ENCODE measurements around the gene WNT4.

Gene WNT4

DNA sequence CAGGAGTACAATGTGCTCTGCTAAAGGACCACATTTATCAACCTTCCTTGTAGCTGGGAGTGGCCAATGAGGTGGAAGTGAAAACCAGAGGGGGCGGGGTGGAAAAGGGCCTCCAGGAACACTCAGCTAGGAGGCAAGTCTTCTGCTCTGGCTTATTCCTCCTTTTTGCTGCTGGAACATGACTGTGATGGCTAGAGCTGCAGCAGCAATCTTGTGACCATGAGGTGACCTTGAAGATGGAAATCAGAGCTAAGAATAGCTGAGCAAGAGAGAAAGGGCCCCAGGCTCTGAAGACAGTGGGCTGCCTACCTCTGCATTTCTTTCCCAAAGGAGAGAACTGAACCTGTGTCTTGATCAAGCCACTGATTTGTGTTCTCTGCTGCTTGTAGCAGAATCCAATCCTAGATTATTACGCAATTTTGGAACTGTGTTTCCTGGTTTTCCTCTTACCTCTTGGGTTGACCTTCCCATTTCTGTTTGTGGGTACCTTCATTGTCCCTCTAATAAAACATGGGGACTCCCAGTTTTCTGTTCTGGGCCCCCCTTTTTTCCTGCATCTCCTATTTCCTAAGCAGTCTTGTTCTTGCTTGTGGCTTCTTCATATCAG is 36.4 kb upstream of the WNT4 start:
- H3K9me3 ChIP-seq (ENCODE audit: control insufficient read depth in 2 of 2, low read length in 2 of 2): no peaks in the 10 kb centered on the region
- H3K36me3 ChIP-seq (ENCODE audit: control insufficient read depth in 2 of 2, insufficient read depth in 2 of 2, low read length in 2 of 2): no peaks in the 10 kb centered on the region
- no peak overlapping the region for H3K27ac ChIP-seq (ENCODE audit: low read depth in 2 of 2, low read length in 2 of 2)
- peaks cover 0 to 5% of the 10 kb centered on the region in 2 donors for H3K27me3 ChIP-seq (ENCODE audit: control insufficient read depth in 2 of 2, insufficient read depth in 2 of 2, low read length in 2 of 2)
- H3K4me3 ChIP-seq (ENCODE audit: low read length in 2 of 2): no peak overlapping the region
- H3K9ac ChIP-seq (ENCODE audit: low read depth in 1 of 2, low read length in 2 of 2): no peak overlapping the region
- H3K4me1 ChIP-seq (ENCODE audit: control insufficient read depth in 2 of 2, insufficient read depth in 2 of 2, low read length in 2 of 2): no peaks in the 10 kb centered on the region

DNA sequence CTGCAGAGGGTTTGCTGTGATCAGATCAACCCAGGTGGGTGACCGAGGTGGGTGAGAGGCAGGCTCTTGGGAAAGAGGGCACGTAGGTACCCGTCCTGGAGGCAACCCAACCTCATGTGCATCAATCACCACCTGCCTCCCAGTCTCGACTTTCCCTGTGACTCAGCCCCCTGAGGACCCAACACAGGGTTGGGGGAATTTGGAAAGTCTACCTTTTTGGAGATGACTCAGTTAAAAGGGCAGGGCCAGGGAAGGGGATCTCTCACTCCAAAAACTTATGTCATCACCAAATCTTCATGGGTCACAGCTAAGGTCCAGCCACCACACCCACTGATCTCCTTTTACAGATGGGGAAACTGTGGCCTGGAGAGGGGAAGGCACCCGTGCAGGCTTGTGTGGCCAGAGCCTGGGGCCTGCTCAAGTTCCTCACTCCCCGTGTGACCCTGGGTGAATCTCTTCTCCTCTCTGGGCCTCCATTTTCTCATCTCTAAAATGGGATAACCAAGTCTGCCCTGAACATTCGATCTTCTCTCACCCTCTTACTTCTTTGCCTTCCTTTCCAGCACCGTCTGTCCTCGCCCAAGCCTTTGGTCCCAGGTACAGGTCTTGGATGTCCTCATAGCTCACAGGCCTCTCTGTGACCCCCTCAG is 34.6 kb upstream of the WNT4 start:
- no peaks in the 10 kb centered on the region for H3K4me1 ChIP-seq (ENCODE audit: control insufficient read depth in 2 of 2, insufficient read depth in 2 of 2, low read length in 2 of 2)
- H3K9me3 ChIP-seq (ENCODE audit: control insufficient read depth in 2 of 2, low read length in 2 of 2): no peaks in the 10 kb centered on the region
- H3K27me3 ChIP-seq (ENCODE audit: control insufficient read depth in 2 of 2, insufficient read depth in 2 of 2, low read length in 2 of 2): peaks cover 0 to under 1% of the 10 kb centered on the region in 2 donors
- no peaks in the 10 kb centered on the region for H3K36me3 ChIP-seq (ENCODE audit: control insufficient read depth in 2 of 2, insufficient read depth in 2 of 2, low read length in 2 of 2)
- H3K9ac ChIP-seq (ENCODE audit: low read depth in 1 of 2, low read length in 2 of 2): no peak overlapping the region
- no peak overlapping the region for H3K27ac ChIP-seq (ENCODE audit: low read depth in 2 of 2, low read length in 2 of 2)
- H3K4me3 ChIP-seq (ENCODE audit: low read length in 2 of 2): no peak overlapping the region

DNA sequence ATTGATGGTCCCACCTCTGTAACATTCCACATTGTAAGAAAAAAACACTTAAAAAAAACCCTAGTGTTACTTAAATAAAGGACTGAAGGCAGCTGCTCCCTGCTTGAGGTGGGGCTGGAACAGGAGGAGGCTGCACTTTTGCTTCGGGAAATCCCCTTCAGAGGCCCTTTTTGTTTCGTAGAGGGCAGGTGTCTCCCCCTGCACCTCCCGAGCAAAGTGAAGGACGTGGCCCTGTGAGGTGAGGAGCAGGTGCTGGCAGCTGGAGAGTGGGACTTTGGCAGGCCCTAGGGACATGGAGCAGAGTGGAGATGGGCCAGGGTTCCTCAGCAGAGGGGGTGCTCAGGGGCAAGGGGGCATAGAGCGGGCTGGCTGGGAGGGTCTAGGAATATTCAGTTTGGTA is 33.4 kb upstream of the WNT4 start:
- H3K9ac ChIP-seq (ENCODE audit: low read depth in 1 of 2, low read length in 2 of 2): no peak overlapping the region
- H3K36me3 ChIP-seq (ENCODE audit: control insufficient read depth in 2 of 2, insufficient read depth in 2 of 2, low read length in 2 of 2): no peaks in the 10 kb centered on the region
- H3K27ac ChIP-seq (ENCODE audit: low read depth in 2 of 2, low read length in 2 of 2): no peak overlapping the region
- H3K9me3 ChIP-seq (ENCODE audit: control insufficient read depth in 2 of 2, low read length in 2 of 2): no peaks in the 10 kb centered on the region
- no peak overlapping the region for H3K4me3 ChIP-seq (ENCODE audit: low read length in 2 of 2)
- no peaks in the 10 kb centered on the region for H3K4me1 ChIP-seq (ENCODE audit: control insufficient read depth in 2 of 2, insufficient read depth in 2 of 2, low read length in 2 of 2)
- H3K27me3 ChIP-seq (ENCODE audit: control insufficient read depth in 2 of 2, insufficient read depth in 2 of 2, low read length in 2 of 2): no peaks in the 10 kb centered on the region

DNA sequence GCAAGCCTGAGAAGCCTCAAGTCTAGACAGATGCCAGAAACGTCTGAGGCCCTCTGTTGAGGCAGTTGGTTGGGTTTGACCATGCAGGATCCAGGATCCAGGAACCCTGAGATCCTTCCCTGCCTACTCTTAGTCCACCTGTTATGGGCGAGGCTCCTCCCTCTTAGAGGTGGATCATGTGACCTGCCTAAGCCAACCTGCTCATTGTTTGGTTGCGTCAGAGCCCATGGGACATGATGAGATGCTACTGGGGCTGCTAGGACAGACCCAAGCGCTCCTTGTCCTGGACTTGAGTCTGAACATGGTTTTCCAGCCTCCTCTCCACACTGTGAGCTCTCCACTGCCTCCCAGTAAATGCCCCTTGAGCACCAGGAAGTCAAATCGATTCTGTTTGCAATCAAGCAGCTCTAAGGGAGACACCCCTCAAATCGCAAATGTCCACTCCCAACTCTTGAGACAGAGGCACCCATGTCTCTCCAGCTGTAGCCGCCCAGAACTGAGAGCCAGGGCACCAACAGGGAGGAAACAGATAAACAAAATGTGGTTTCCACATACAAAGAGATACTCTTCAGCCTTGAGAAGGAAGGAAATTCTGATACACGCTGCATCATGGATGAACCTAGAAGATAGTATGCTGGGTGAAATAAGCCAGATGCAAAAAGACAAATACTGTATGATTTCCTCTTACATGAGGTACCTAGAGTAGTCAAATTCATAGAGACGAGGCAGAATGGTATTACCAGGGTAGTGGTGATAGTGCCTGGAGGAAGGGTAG is 31.7 kb upstream of the WNT4 start:
- no peak overlapping the region for H3K9ac ChIP-seq (ENCODE audit: low read depth in 1 of 2, low read length in 2 of 2)
- H3K36me3 ChIP-seq (ENCODE audit: control insufficient read depth in 2 of 2, insufficient read depth in 2 of 2, low read length in 2 of 2): no peaks in the 10 kb centered on the region
- H3K4me1 ChIP-seq (ENCODE audit: control insufficient read depth in 2 of 2, insufficient read depth in 2 of 2, low read length in 2 of 2): no peaks in the 10 kb centered on the region
- no peak overlapping the region for H3K27ac ChIP-seq (ENCODE audit: low read depth in 2 of 2, low read length in 2 of 2)
- H3K4me3 ChIP-seq (ENCODE audit: low read length in 2 of 2): no peak overlapping the region
- no peaks in the 10 kb centered on the region for H3K27me3 ChIP-seq (ENCODE audit: control insufficient read depth in 2 of 2, insufficient read depth in 2 of 2, low read length in 2 of 2)
- no peaks in the 10 kb centered on the region for H3K9me3 ChIP-seq (ENCODE audit: control insufficient read depth in 2 of 2, low read length in 2 of 2)

DNA sequence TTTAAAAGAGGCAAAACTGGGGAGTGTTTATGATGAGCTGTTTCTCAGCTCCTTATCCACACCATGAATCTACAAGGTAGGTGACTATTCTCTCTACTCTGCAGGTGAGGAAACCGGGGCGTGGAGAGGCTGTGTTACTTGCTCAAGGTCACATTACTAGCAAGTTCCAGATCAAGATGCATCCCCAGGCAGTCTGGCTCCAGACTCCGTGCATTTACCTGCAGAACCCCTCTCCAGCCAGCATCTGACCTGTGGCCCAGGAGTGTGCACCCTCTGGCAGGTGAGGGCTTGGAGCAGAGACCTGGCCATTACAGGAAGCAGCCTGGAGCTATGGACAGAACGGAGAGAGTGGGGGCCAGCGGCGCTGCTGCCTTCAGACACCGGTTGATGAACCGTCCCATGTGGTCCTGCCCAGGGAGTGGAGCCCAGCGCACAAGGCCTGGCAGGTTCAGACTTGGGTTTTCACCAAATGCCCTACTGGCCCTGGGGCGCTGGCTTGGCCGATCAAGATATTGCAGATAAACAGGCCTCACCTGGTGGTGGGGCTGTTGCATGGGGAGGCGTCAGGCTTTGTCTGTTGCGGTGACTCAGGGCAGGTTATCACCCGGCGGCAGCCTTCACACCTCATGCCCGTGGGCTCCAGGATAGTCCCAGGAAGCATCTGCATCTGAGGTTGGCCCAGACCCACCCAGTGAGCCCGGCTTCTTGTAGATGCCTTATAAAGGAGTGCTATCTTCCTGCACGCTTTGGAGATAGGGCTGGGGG is 29.2 kb upstream of the WNT4 start:
- H3K4me1 ChIP-seq (ENCODE audit: control insufficient read depth in 2 of 2, insufficient read depth in 2 of 2, low read length in 2 of 2): no peaks in the 10 kb centered on the region
- H3K9ac ChIP-seq (ENCODE audit: low read depth in 1 of 2, low read length in 2 of 2): no peak overlapping the region
- no peaks in the 10 kb centered on the region for H3K9me3 ChIP-seq (ENCODE audit: control insufficient read depth in 2 of 2, low read length in 2 of 2)
- no peaks in the 10 kb centered on the region for H3K27me3 ChIP-seq (ENCODE audit: control insufficient read depth in 2 of 2, insufficient read depth in 2 of 2, low read length in 2 of 2)
- H3K4me3 ChIP-seq (ENCODE audit: low read length in 2 of 2): no peak overlapping the region
- H3K36me3 ChIP-seq (ENCODE audit: control insufficient read depth in 2 of 2, insufficient read depth in 2 of 2, low read length in 2 of 2): no peaks in the 10 kb centered on the region
- H3K27ac ChIP-seq (ENCODE audit: low read depth in 2 of 2, low read length in 2 of 2): no peak overlapping the region

DNA sequence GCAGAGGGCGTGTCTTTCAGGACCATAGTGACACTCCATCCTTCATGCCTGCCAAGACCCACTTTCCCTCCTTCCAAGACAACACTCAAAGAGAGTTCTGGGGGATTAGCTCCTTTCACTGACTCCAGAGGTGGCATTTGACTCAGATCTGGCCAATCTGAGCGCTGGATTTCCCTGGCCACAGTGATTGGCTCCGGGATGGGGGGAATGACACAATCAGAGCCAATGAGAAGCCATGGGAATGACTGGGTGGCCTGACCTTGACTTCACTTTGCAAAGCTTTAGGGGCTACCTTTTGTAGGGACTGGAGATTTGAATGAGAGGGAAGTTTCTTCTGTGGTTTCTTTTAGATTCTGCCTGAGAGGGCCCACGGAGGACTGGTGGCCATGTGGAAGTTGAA is 26.9 kb upstream of the WNT4 start:
- no peak overlapping the region for H3K4me3 ChIP-seq (ENCODE audit: low read length in 2 of 2)
- no peaks in the 10 kb centered on the region for H3K27me3 ChIP-seq (ENCODE audit: control insufficient read depth in 2 of 2, insufficient read depth in 2 of 2, low read length in 2 of 2)
- no peaks in the 10 kb centered on the region for H3K36me3 ChIP-seq (ENCODE audit: control insufficient read depth in 2 of 2, insufficient read depth in 2 of 2, low read length in 2 of 2)
- H3K9ac ChIP-seq (ENCODE audit: low read depth in 1 of 2, low read length in 2 of 2): no peak overlapping the region
- no peak overlapping the region for H3K27ac ChIP-seq (ENCODE audit: low read depth in 2 of 2, low read length in 2 of 2)
- H3K9me3 ChIP-seq (ENCODE audit: control insufficient read depth in 2 of 2, low read length in 2 of 2): no peaks in the 10 kb centered on the region
- no peaks in the 10 kb centered on the region for H3K4me1 ChIP-seq (ENCODE audit: control insufficient read depth in 2 of 2, insufficient read depth in 2 of 2, low read length in 2 of 2)

DNA sequence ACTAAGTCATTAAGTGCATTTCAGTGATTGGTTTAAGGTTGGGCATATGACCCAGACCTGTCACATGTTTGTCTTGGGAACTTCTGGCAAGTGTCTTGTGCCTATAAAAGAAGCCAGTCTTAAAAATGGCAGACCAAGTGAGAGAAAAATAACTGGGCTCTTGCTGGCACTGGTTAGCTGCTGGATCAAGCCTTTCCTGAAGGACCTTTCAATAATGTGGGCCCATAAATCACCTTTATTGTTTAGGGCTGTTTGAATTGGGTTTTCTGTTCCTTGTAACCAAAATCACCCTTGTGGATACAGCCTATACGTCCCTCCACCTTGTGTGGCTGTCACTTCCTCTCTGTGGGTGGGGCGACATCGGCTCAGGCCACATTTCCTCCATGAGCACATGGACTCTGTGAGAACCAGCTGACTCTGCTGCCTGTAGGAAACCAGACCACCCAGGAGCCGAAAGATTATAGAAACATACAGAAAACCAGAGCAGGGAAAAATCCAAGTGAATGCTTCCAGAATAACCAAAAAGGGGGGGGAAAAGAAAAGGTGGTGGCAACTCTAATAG is 25.6 kb upstream of the WNT4 start:
- H3K27ac ChIP-seq (ENCODE audit: low read depth in 2 of 2, low read length in 2 of 2): no peak overlapping the region
- no peaks in the 10 kb centered on the region for H3K36me3 ChIP-seq (ENCODE audit: control insufficient read depth in 2 of 2, insufficient read depth in 2 of 2, low read length in 2 of 2)
- H3K9me3 ChIP-seq (ENCODE audit: control insufficient read depth in 2 of 2, low read length in 2 of 2): no peaks in the 10 kb centered on the region
- no peaks in the 10 kb centered on the region for H3K27me3 ChIP-seq (ENCODE audit: control insufficient read depth in 2 of 2, insufficient read depth in 2 of 2, low read length in 2 of 2)
- H3K4me1 ChIP-seq (ENCODE audit: control insufficient read depth in 2 of 2, insufficient read depth in 2 of 2, low read length in 2 of 2): peaks cover 0 to 9% of the 10 kb centered on the region in 2 donors
- no peak overlapping the region for H3K9ac ChIP-seq (ENCODE audit: low read depth in 1 of 2, low read length in 2 of 2)
- no peak overlapping the region for H3K4me3 ChIP-seq (ENCODE audit: low read length in 2 of 2)

DNA sequence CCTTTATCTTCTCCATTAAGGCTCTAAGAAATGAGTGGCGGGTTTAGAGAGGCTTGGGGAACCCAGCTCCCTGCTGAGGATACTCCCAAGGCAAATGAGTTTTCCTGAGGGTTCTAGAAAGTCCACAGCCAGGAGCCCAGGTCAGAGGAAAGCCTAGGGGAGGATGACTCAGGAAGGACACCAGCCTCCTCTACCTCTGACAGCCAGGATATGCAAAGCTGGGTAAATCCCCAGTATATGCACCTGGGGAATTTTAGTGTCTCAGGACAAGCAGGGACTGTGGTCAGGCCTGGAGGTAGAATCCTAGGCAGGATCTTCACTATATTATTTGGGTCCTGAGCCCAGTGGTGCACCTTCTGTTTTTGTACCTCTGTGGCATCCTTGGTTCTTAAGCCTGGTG is 23.5 kb upstream of the WNT4 start:
- Histone ChIP-seq H3K4me1 (ENCODE audit: control insufficient read depth in 2 of 2, insufficient read depth in 2 of 2, low read length in 2 of 2) (peaks cover 0 to 14% of the 10 kb centered on the region in 2 donors), H3K36me3 (ENCODE audit: control insufficient read depth in 2 of 2, insufficient read depth in 2 of 2, low read length in 2 of 2) (no peaks in the 10 kb centered on the region), H3K27me3 (ENCODE audit: control insufficient read depth in 2 of 2, insufficient read depth in 2 of 2, low read length in 2 of 2) (no peaks in the 10 kb centered on the region), H3K9me3 (ENCODE audit: control insufficient read depth in 2 of 2, low read length in 2 of 2) (no peaks in the 10 kb centered on the region), H3K9ac (ENCODE audit: low read depth in 1 of 2, low read length in 2 of 2) (no peak overlapping the region), H3K4me3 (ENCODE audit: low read length in 2 of 2) (no peak overlapping the region), H3K27ac (ENCODE audit: low read depth in 2 of 2, low read length in 2 of 2) (no peak overlapping the region)

DNA sequence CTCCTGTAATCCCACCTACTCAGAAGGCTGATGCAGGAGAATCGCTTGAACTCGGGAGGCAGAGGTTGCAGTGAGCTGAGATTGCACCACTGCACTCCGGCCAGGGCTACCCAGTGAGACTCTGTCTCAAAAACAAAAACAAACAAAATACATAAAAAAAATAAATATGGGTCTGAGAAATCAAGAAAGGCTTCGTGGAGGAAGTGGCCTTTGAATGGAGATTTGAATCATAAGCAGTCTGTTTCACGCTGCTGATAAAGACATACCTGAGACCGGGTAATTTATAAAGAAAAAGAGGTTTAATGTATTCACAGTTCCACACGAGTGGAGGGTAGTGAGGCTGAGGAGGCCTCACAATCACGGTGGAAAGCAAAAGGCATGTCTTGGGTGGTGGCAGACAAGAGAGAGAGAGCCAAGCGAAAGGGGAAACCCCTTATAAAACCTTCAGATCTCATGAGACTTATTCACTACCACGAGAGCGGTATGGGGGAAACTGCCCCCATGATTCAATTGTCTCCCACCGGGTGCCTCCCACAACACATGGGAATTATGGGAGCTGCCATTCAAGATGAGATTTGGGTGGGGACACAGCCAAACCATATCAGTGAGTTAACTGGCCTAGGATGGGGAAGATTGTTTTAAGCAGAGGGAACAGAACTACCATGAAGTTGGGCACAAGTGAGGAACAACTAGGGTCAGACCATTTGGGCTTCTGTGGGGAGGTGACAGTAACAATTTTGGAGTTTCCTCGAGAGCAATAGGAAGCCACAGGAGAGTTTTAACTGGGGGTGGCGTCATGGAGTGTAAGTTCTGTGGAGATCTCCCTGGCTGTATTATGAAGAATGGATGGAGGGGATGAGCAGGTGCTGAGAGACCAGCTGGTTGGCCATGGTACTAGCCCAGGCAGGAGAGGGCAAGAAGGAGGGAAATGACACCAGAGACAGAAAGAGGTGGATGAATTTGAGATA is 22.2 kb upstream of the WNT4 start:
- Histone ChIP-seq H3K4me3 (ENCODE audit: low read length in 2 of 2) (no peak overlapping the region), H3K27me3 (ENCODE audit: control insufficient read depth in 2 of 2, insufficient read depth in 2 of 2, low read length in 2 of 2) (no peaks in the 10 kb centered on the region), H3K9ac (ENCODE audit: low read depth in 1 of 2, low read length in 2 of 2) (no peak overlapping the region), H3K27ac (ENCODE audit: low read depth in 2 of 2, low read length in 2 of 2) (no peak overlapping the region), H3K36me3 (ENCODE audit: control insufficient read depth in 2 of 2, insufficient read depth in 2 of 2, low read length in 2 of 2) (no peaks in the 10 kb centered on the region), H3K4me1 (ENCODE audit: control insufficient read depth in 2 of 2, insufficient read depth in 2 of 2, low read length in 2 of 2) (peaks cover 0 to 14% of the 10 kb centered on the region in 2 donors), H3K9me3 (ENCODE audit: control insufficient read depth in 2 of 2, low read length in 2 of 2) (no peaks in the 10 kb centered on the region)

Measured in mucosa of rectum (tissue), 2 donors.